IMR-90 (cell line): ENCODE results near the gene OCSTAMP. TPM values are rescaled to one million over a fixed set of nuclear protein-coding genes. Genes with fewer than 3 reads are reported as not detected.

Experiments
- ATAC-seq: fragments of 200-7000 bp; cut with Tn5 transposase; 2 replicates; pipeline ENCODE4 v1.9.1; 2020; ENCODE audit warnings: low read depth, mild to moderate bottlenecking, moderate library complexity
- BruUV-seq: library from RNA; stranded (reverse); fragments of 400-500 nt; replicated peaks from 2 replicates; lab custom pipeline; 2021; lab: Mats Ljungman, UMichigan
- CTCF ChIA-PET: fragments of 300-600 bp; formaldehyde crosslinking; extraction: SDS; loops from one replicate; lab custom pipeline; 2021; ENCODE audit warnings: antibody characterized with exemption; lab: Yijun Ruan, JAX
- POLR2A ChIA-PET: fragments of 300-600 bp; sonication (Branson Sonifier 250); formaldehyde crosslinking; loops from one replicate; lab custom pipeline; 2022; ENCODE audit warnings: antibody characterized with exemption; ENCODE audit not compliant: unreplicated experiment; lab: Charles Lee
- DNase-seq: peaks from one replicate; pipeline ENCODE4 v3.0.0; 2013
- H2AFZ ChIP-seq: replicated peaks from 2 replicates; pipeline ENCODE3; 2013; ENCODE audit warnings: low read length, mild to moderate bottlenecking; ENCODE audit not compliant: poor library complexity
- H2AK5ac ChIP-seq: 2 replicates; pipeline ENCODE4 v1.6.1; 2013; ENCODE audit warnings: low read depth, low read length, inconsistent platforms
- H2AK9ac ChIP-seq: replicated peaks from 2 replicates; pipeline ENCODE3; 2013; ENCODE audit warnings: mild to moderate bottlenecking, low read depth, low read length, moderate library complexity; ENCODE audit not compliant: poor library complexity
- H2BK120ac ChIP-seq: 2 replicates; pipeline ENCODE4 v1.6.1; 2013; ENCODE audit warnings: low read depth, low read length, inconsistent platforms
- H2BK15ac ChIP-seq: 3 replicates; pipeline ENCODE4 v1.6.1; 2013; ENCODE audit warnings: low read depth, low read length, inconsistent platforms
- H2BK20ac ChIP-seq: 2 replicates; pipeline ENCODE4 v1.6.1; 2013; ENCODE audit warnings: low read depth, mild to moderate bottlenecking, inconsistent platforms, low read length, moderate library complexity
- H2BK5ac ChIP-seq: 2 replicates; pipeline ENCODE4 v1.6.1; 2013; ENCODE audit warnings: mild to moderate bottlenecking, low read depth, low read length, inconsistent platforms; ENCODE audit not compliant: poor library complexity, severe bottlenecking
- H3K14ac ChIP-seq: replicated peaks from 2 replicates; pipeline ENCODE4 v1.6.1; 2013; ENCODE audit warnings: low read depth, low read length, inconsistent platforms
- H3K18ac ChIP-seq: 2 replicates; pipeline ENCODE4 v1.6.1; 2013; ENCODE audit warnings: low read depth, low read length, control low read depth
- H3K23ac ChIP-seq: 2 replicates; pipeline ENCODE4 v1.6.1; 2013; ENCODE audit warnings: low read depth, low read length, inconsistent platforms
- H3K27ac ChIP-seq: 2 replicates; pipeline ENCODE4 v1.5.1; 2013; ENCODE audit warnings: mild to moderate bottlenecking, control low read depth, low read length; ENCODE audit not compliant: insufficient read depth
- H3K27me3 ChIP-seq: 2 replicates; pipeline ENCODE4 v1.6.1; 2013; ENCODE audit warnings: low read length; ENCODE audit not compliant: control insufficient read depth, insufficient read depth
- H3K36me3 ChIP-seq: 2 replicates; pipeline ENCODE4 v1.6.1; 2013; ENCODE audit warnings: low read length, mixed read lengths; ENCODE audit not compliant: control insufficient read depth, insufficient read depth
- H3K4ac ChIP-seq: 2 replicates; pipeline ENCODE4 v1.6.1; 2013; ENCODE audit warnings: low read depth, low read length, inconsistent platforms
- H3K4me1 ChIP-seq: 2 replicates; pipeline ENCODE4 v1.6.1; 2013; ENCODE audit warnings: low read length, mixed read lengths; ENCODE audit not compliant: control insufficient read depth, insufficient read depth
- H3K4me2 ChIP-seq: 2 replicates; pipeline ENCODE4 v1.6.1; 2013; ENCODE audit warnings: low read depth, mild to moderate bottlenecking, control low read depth, low read length, moderate library complexity
- H3K4me3 ChIP-seq: 2 replicates; pipeline ENCODE4 v1.5.1; 2013; ENCODE audit warnings: low read depth, mild to moderate bottlenecking, control low read depth, low read length, moderate library complexity; ENCODE audit not compliant: insufficient read depth
- H3K56ac ChIP-seq: 2 replicates; pipeline ENCODE4 v1.6.1; 2013; ENCODE audit warnings: low read length, inconsistent platforms; ENCODE audit not compliant: insufficient read depth; ENCODE audit errors: extremely low read depth
- H3K79me1 ChIP-seq, 2 experiments: 2 replicates each; pipeline ENCODE4 v1.6.1; 2013; ENCODE audit warnings: low read length in 2 of 2, inconsistent platforms in 1 of 2, low read depth in 1 of 2
- H3K9ac ChIP-seq: 2 replicates; pipeline ENCODE4 v1.6.1; 2013; ENCODE audit warnings: low read depth, low read length, control low read depth
- H3K9me1 ChIP-seq: 2 replicates; pipeline ENCODE4 v1.6.1; 2013; ENCODE audit warnings: low read length, inconsistent platforms; ENCODE audit not compliant: insufficient read depth
- H3K9me3 ChIP-seq: 2 replicates; pipeline ENCODE4 v1.6.1; 2013; ENCODE audit warnings: low read length; ENCODE audit not compliant: control insufficient read depth, insufficient read depth
- H4K20me1 ChIP-seq: 2 replicates; pipeline ENCODE4 v1.6.1; 2013; ENCODE audit warnings: low read length, inconsistent platforms; ENCODE audit not compliant: insufficient read depth
- H4K5ac ChIP-seq: 2 replicates; pipeline ENCODE4 v1.6.1; 2013; ENCODE audit warnings: mild to moderate bottlenecking, low read depth, low read length, control low read depth
- H4K8ac ChIP-seq, 2 experiments: 2 replicates each; pipeline ENCODE4 v1.6.1; 2013; ENCODE audit warnings: low read depth in 2 of 2, low read length in 2 of 2, control low read depth in 1 of 2, inconsistent platforms in 1 of 2
- H4K91ac ChIP-seq: 2 replicates; pipeline ENCODE4 v1.6.1; 2013; ENCODE audit warnings: low read depth, low read length, inconsistent platforms; ENCODE audit not compliant: insufficient read depth
- BHLHE40 ChIP-seq: fragments of 150-350 bp; IDR thresholded peaks from 2 replicates; pipeline ENCODE4 v1.6.1; 2016; ENCODE audit warnings: mild to moderate bottlenecking, low read depth, low read length
- CEBPB ChIP-seq: IDR thresholded peaks from 2 replicates; pipeline ENCODE4 v1.6.1; 2012; ENCODE audit warnings: low read depth, low read length, improper control_type of control experiment
- CHD1 ChIP-seq: IDR thresholded peaks from 2 replicates; pipeline ENCODE4 v1.6.1; 2012; ENCODE audit warnings: low read depth, low read length, improper control_type of control experiment
- FOS ChIP-seq: fragments of 150-350 bp; IDR thresholded peaks from 2 replicates; pipeline ENCODE4 v1.6.1; 2016; ENCODE audit warnings: low read depth, low read length
- MAFK ChIP-seq: IDR thresholded peaks from 2 replicates; pipeline ENCODE4 v1.6.1; 2012; ENCODE audit warnings: low read depth, low read length, improper control_type of control experiment
- MAZ ChIP-seq: IDR thresholded peaks from 2 replicates; pipeline ENCODE4 v1.6.1; 2012; ENCODE audit warnings: low read depth, mild to moderate bottlenecking, low read length, improper control_type of control experiment, moderate library complexity, borderline replicate concordance
- MXI1 ChIP-seq: IDR thresholded peaks from 2 replicates; pipeline ENCODE4 v1.6.1; 2012; ENCODE audit warnings: low read depth, mild to moderate bottlenecking, low read length, moderate library complexity, borderline replicate concordance
- POLR2A ChIP-seq: IDR thresholded peaks from 2 replicates; pipeline ENCODE4 v1.6.1; 2012; ENCODE audit warnings: mild to moderate bottlenecking, low read depth, low read length
- RAD21 ChIP-seq: IDR thresholded peaks from 2 replicates; pipeline ENCODE4 v1.6.1; 2012; ENCODE audit warnings: low read length, improper control_type of control experiment
- RCOR1 ChIP-seq: IDR thresholded peaks from 2 replicates; pipeline ENCODE4 v1.6.1; 2012; ENCODE audit warnings: mild to moderate bottlenecking, low read length, improper control_type of control experiment; ENCODE audit not compliant: insufficient replicate concordance
- RFX5 ChIP-seq: IDR thresholded peaks from 2 replicates; pipeline ENCODE4 v1.8.0; 2012; ENCODE audit warnings: low read depth, mild to moderate bottlenecking, low read length, moderate library complexity
- SMC3 ChIP-seq: fragments of 150-350 bp; IDR thresholded peaks from 2 replicates; pipeline ENCODE4 v1.6.1; 2016; ENCODE audit warnings: low read depth, mild to moderate bottlenecking, antibody characterized with exemption, low read length, moderate library complexity
- WGBS, 2 experiments: methylation state at CpG; one replicate each; pipeline versions ENCODE4 v1.1.5 to v1.1.7; 2013; ENCODE audit warnings: missing lambda C conversion rate in 2 of 2; ENCODE audit not compliant: insufficient read length in 1 of 2; ENCODE audit errors: extremely low coverage in 2 of 2; 5-methylcytosine and 5-hydroxymethylcytosine counted together
- dilution Hi-C: fragments of 300-500 bp; cut with HindIII; formaldehyde crosslinking; loops from one replicate; pipeline ENCODE4 v1.14.3; 2018; ENCODE audit warnings: low sequenced_read_pairs; ENCODE audit not compliant: unreplicated experiment
- in situ Hi-C: fragments of 300-500 bp; cut with MboI; formaldehyde crosslinking; loops from 3 replicates; pipeline ENCODE4 v1.14.3; 2019; ENCODE audit warnings: low sequenced_read_pairs, inconsistent platforms, mixed read lengths
- intact Hi-C: fragments of 100-400 bp; cut with micrococcal nuclease; formaldehyde crosslinking; loops from 2 replicates; pipeline ENCODE4 v1.10.0; 2022
- polyA plus RNA-seq, 3 experiments: library from polyadenylated mRNA; depleted of rRNA; stranded (reverse); fragments of >200 nt; gene quantifications; 2 replicates each; pipeline ENCODE4 v1.2.3, GENCODE V29; 2012; ENCODE audit warnings: low replicate concordance in 1 of 3
- total RNA-seq: library from RNA; depleted of rRNA; stranded (reverse); fragments of >200 nt; gene quantifications from 2 replicates; pipeline ENCODE4 v1.2.3, GENCODE V29; 2012
- TF ChIP-seq, protein P1 (sequence below): fragments of 150-350 bp; IDR thresholded peaks from 2 replicates; pipeline ENCODE4 v1.6.1; 2017; ENCODE audit warnings: mild to moderate bottlenecking, antibody characterized with exemption, low read length, low read depth
- TF ChIP-seq, protein P2 (sequence below): fragments of 150-350 bp; IDR thresholded peaks from 2 replicates; pipeline ENCODE4 v1.6.1; 2016; ENCODE audit warnings: low read depth, mild to moderate bottlenecking, low read length, moderate library complexity, borderline replicate concordance

The OCSTAMP gene
- total and polyA plus RNA-seq, 2 of the 4 experiments (the other 2 are of a cell fraction): not detected

DNA sequence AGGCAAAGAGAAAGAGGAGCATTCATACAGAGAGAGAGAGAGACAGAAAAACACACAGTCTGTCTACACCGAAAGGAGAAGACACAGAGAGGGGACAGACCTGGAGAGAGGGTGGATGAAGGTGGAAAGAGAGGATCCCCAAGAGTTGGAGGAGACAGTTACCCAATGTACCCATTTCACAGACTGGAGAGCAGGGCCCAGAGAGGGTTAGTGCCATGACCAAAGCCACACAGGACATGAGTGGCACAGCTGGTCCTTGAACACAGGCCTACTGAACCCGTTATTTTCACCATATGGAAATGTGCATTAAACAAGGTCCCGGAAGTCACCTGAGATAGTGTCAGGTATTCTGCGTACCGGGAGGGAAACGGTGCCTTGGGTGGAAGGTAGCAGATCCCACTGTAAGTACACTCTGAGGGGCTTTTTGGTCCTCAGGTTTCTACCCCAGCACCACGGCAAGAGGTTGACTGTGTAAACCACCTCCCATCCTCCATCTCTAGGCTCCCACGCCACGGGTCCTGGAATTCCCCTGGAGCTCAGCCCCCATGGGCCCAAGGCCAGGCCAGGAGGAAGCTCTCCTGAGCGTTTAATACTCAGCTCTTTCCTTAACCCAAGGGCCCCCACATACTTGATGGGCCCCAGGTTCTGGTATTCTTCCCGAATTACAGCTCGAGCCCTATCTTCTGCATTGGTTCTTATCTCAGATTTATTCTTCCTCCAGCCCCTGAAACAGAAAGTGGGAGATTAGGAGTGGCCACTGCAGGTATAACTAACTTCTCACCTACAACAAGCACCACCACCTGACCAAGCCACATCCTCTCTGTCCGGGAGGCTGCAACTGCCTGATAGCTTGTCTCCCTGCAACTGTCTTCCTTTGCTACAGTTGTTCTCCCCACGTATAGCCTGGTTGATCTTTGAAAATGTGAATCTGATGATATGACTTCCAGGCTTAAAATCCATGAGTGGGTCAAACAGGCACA is 38.4 kb upstream of the OCSTAMP start (continued):
- TF ChIP-seq CEBPB: no peak

DNA sequence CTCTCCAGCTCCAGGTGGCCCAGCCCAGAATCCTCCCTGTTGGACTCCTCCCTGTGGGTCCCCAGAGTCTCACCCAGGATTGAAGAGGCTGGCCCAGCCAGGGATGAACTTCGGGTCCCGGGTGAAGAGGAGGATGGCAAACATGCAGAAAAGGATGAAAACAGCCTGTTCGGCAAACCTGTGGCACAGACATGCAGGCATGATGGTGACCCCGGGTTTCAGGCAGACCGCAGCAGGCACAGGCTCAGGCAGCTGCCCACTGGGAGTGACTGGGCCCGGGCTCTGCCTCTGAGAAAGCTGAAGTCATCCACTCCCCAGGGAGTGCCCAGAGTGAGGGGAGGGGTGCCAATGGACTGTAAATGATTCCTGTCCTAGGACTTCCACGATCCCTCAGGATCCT is 37.5 kb upstream of the OCSTAMP start:
- DNase-seq: no peak
- ChIA-PET POLR2A (no interaction called here), CTCF (no interaction called here)
- no peak overlapping the region for H2AK9ac ChIP-seq
- intact Hi-C loops: no loop called here
- H3K56ac ChIP-seq: no peak overlapping the region
- H3K9ac ChIP-seq: no peak overlapping the region
- no peak overlapping the region for H2AFZ ChIP-seq
- H3K23ac ChIP-seq: no peak overlapping the region
- no peak overlapping the region for H4K91ac ChIP-seq
- H3K9me3 ChIP-seq: no peaks in the 10 kb centered on the region
- no peak overlapping the region for H2BK120ac ChIP-seq
- H3K14ac ChIP-seq: no peak overlapping the region
- no peak for ATAC-seq
- no peaks in the 10 kb centered on the region for H3K4me1 ChIP-seq
- H2BK15ac ChIP-seq: no peak overlapping the region
- in situ Hi-C loops: no loop called here
- H4K5ac ChIP-seq: no peak overlapping the region
- H2BK20ac ChIP-seq: no peak overlapping the region
- H3K27ac ChIP-seq: no peak overlapping the region
- no peak overlapping the region for H4K8ac ChIP-seq
- no peaks in the 10 kb centered on the region for H3K79me1 ChIP-seq
- no peak overlapping the region for H3K4ac ChIP-seq
- WGBS, 2 experiments: 50% methylated on average over 2 of the region's 7 CpGs; no CpG with 5 or more reads in 1 of the 2 experiments
- H3K18ac ChIP-seq: no peak overlapping the region
- no peaks in the 10 kb centered on the region for H3K36me3 ChIP-seq
- no peaks in the 10 kb centered on the region for H4K20me1 ChIP-seq
- no peaks in the 10 kb centered on the region for H3K27me3 ChIP-seq
- H3K9me1 ChIP-seq: no peaks in the 10 kb centered on the region
- H2BK5ac ChIP-seq: no peak overlapping the region
- dilution Hi-C loops: no loop called here
- no peak overlapping the region for H3K4me3 ChIP-seq
- BruUV-seq: no TSS peak
- no peak overlapping the region for H2AK5ac ChIP-seq
- no peak overlapping the region for H3K4me2 ChIP-seq
- TF ChIP-seq MAFK (no peak), MAZ (no peak), SMC3 (no peak), POLR2A (no peak), RAD21 (no peak), BHLHE40 (no peak), CHD1 (no peak), MXI1 (no peak), FOS (no peak), RCOR1 (no peak), RFX5 (no peak)
- TF ChIP-seq, protein P1, sequence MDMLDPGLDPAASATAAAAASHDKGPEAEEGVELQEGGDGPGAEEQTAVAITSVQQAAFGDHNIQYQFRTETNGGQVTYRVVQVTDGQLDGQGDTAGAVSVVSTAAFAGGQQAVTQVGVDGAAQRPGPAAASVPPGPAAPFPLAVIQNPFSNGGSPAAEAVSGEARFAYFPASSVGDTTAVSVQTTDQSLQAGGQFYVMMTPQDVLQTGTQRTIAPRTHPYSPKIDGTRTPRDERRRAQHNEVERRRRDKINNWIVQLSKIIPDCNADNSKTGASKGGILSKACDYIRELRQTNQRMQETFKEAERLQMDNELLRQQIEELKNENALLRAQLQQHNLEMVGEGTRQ: no peak
- TF ChIP-seq, protein P2, sequence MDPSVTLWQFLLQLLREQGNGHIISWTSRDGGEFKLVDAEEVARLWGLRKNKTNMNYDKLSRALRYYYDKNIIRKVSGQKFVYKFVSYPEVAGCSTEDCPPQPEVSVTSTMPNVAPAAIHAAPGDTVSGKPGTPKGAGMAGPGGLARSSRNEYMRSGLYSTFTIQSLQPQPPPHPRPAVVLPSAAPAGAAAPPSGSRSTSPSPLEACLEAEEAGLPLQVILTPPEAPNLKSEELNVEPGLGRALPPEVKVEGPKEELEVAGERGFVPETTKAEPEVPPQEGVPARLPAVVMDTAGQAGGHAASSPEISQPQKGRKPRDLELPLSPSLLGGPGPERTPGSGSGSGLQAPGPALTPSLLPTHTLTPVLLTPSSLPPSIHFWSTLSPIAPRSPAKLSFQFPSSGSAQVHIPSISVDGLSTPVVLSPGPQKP: no peak
